Kidney (tissue), 14 donors: Measurements from ENCODE around the gene SHROOM4. TPM values are rescaled to one million over a fixed set of nuclear protein-coding genes. Genes with fewer than 3 reads are reported as not detected.

ENCODE experiments used
- DNase-seq, 5 donors: peaks; one replicate each; pipeline ENCODE4 v3.0.0-alpha.2; 2013 to 2020
- FAIRE-seq: peaks from 2 replicates; lab custom pipeline; 2012; peaks lifted over from hg19 to GRCh38; lab: Jason Lieb, UNC
- H3K27ac ChIP-seq, 2 donors: one replicate each; pipeline ENCODE4 v1.7.0; 2013; ENCODE audit warnings: low read depth in 2 of 2, low read length in 2 of 2, inconsistent platforms in 1 of 2
- H3K27me3 ChIP-seq: one replicate; pipeline ENCODE4 v1.7.1; 2013; ENCODE audit warnings: low read length, inconsistent platforms; ENCODE audit not compliant: control insufficient read depth, insufficient read depth
- H3K36me3 ChIP-seq, 3 donors: one replicate each; pipeline versions ENCODE4 v1.7.0 to v1.7.1; 2013; ENCODE audit warnings: low read length in 3 of 3, control low read depth in 1 of 3, inconsistent platforms in 1 of 3; ENCODE audit not compliant: insufficient read depth in 3 of 3, control insufficient read depth in 2 of 3
- H3K4me1 ChIP-seq, 3 donors: one replicate each; pipeline versions ENCODE4 v1.7.0 to v1.7.1; 2013; ENCODE audit warnings: low read length in 3 of 3, inconsistent platforms in 1 of 3, low read depth in 1 of 3; ENCODE audit not compliant: control insufficient read depth in 2 of 3, insufficient read depth in 2 of 3
- H3K4me3 ChIP-seq, 3 donors: one replicate each; pipeline versions ENCODE4 v1.7.0 to v1.8.1; 2013; ENCODE audit warnings: low read length in 3 of 3, control low read depth in 1 of 3, inconsistent platforms in 1 of 3
- H3K9ac ChIP-seq, 3 donors: one replicate each; pipeline versions ENCODE4 v1.7.0 to v1.7.1; 2013; ENCODE audit warnings: low read length in 3 of 3, control low read depth in 1 of 3, inconsistent platforms in 1 of 3
- H3K9me3 ChIP-seq, 3 donors: one replicate each; pipeline versions ENCODE4 v1.7.0 to v1.7.1; 2013; ENCODE audit warnings: low read length in 3 of 3, control low read depth in 1 of 3, inconsistent platforms in 1 of 3; ENCODE audit not compliant: control insufficient read depth in 2 of 3, insufficient read depth in 1 of 3
- CTCF ChIP-seq: IDR thresholded peaks from 3 replicates; pipeline ENCODE4 v1.5.1; 2012; ENCODE audit warnings: mild to moderate bottlenecking, moderate library complexity, borderline replicate concordance; ENCODE audit not compliant: insufficient read depth; ENCODE audit errors: extremely low read depth
- intact Hi-C: fragments of 100-400 bp; cut with DNase I; formaldehyde crosslinking; loops from one replicate; pipeline ENCODE4 v1.11.1; 2022
- polyA plus RNA-seq: library from polyadenylated mRNA; stranded (reverse); fragments of 350-450 nt; fragmentation: Illumina TruSeq; extraction: RNeasy Lipid Tissue Mini Kit (QIAGEN cat#74804); gene quantifications from one replicate; pipeline ENCODE4 v1.2.3, GENCODE V29; 2014; ENCODE audit warnings: low read depth, low replicate concordance; ENCODE audit not compliant: insufficient read depth
- total RNA-seq: library from RNA; stranded (reverse); fragmentation: NEBNext Ultra II Directional; extraction: Animal tissue kit (Norgen Biotek cat#: 25700); gene quantifications from one replicate; pipeline ENCODE4 v1.2.1, GENCODE V29; 2021
- donor health status: control.
- donor health status: control.
- donor health status: control.
- donor health status: control.
- donor health status: control.
- donor health status: DM: yes; HTN: yes; CAD: no.
- donor health status: Normal renal cell carcinoma (clear cell type).

SHROOM4 gene
- total and polyA plus RNA-seq, 2 donors from 2014 or later, result 5.7 to 21.8 TPM

GRCh38 chrX:50718776-50719175 lies 95.2 kb downstream of the SHROOM4 start:
- no peak for FAIRE-seq

GRCh38 chrX:50716706-50717105 lies 97.3 kb downstream of the SHROOM4 start:
- H3K4me3 ChIP-seq, result no peak overlapping the region
- no peak overlapping the region for H3K9ac ChIP-seq
- no peak for DNase-seq
- H3K36me3 ChIP-seq, result no peaks in the 10 kb centered on the region
- no peak for FAIRE-seq
- no peak for TF ChIP-seq CTCF
- no peaks in the 10 kb centered on the region for H3K9me3 ChIP-seq
- intact Hi-C loops, result no loop called here
- H3K4me1 ChIP-seq, result no peaks in the 10 kb centered on the region
- H3K27ac ChIP-seq, result no peak overlapping the region
- no peaks in the 10 kb centered on the region for H3K27me3 ChIP-seq

More at GRCh38 chrX:50718776-50719175, 95.2 kb downstream of the SHROOM4 start:
- DNase-seq, result no peak
- no peak for TF ChIP-seq CTCF
- no peaks in the 10 kb centered on the region for H3K36me3 ChIP-seq
- intact Hi-C loops, result no loop called here
- H3K27me3 ChIP-seq, result no peaks in the 10 kb centered on the region
- H3K4me1 ChIP-seq, result no peaks in the 10 kb centered on the region
- H3K27ac ChIP-seq, result no peak overlapping the region
- H3K9ac ChIP-seq, result no peak overlapping the region
- H3K9me3 ChIP-seq, result no peaks in the 10 kb centered on the region
- H3K4me3 ChIP-seq, result no peak overlapping the region

GRCh38 chrX:50712777-50713176 lies 101.2 kb downstream of the SHROOM4 start:
- intact Hi-C loops, result no loop called here
- Histone ChIP-seq H3K4me1 (no peaks in the 10 kb centered on the region), H3K36me3 (no peaks in the 10 kb centered on the region), H3K9me3 (no peaks in the 10 kb centered on the region), H3K27me3 (no peaks in the 10 kb centered on the region), H3K9ac (no peak overlapping the region), H3K4me3 (no peak overlapping the region), H3K27ac (no peak overlapping the region)
- TF ChIP-seq CTCF, result no peak
- no peak for FAIRE-seq
- no peak for DNase-seq

- TF ChIP-seq CTCF, result no peak
- H3K9ac ChIP-seq, result no peak overlapping the region
- H3K9me3 ChIP-seq, result no peaks in the 10 kb centered on the region
- FAIRE-seq, result no peak
- no peak overlapping the region for H3K27ac ChIP-seq
- H3K36me3 ChIP-seq, result no peaks in the 10 kb centered on the region
- H3K4me3 ChIP-seq, result no peak overlapping the region
- H3K4me1 ChIP-seq, result no peaks in the 10 kb centered on the region
- DNase-seq, result no peak
- no peaks in the 10 kb centered on the region for H3K27me3 ChIP-seq
- intact Hi-C loops, result no loop called here
These were observed 102.1 kb downstream of the SHROOM4 start for GRCh38 chrX:50711907-50712306.
